COLO829 (cell line): Measurements from ENCODE around the gene MYRF.

Experiments
- DNase-seq: peaks from one replicate; pipeline ENCODE4 v3.0.0; 2012; ENCODE audit warnings: low spot score

The MYRF gene

GRCh38 chr11:61776561-61777075, 24.2 kb downstream of the MYRF start:
- peak; percentile 85 for DNase-seq

- DNase-seq = peak; percentile 42
These were observed 25.0 kb downstream of the MYRF start for GRCh38 chr11:61777234-61778090.

- no peak for DNase-seq
These were observed 26.0 kb downstream of the MYRF start for GRCh38 chr11:61778357-61778886.

GRCh38 chr11:61778920-61779650, 26.6 kb downstream of the MYRF start:
- DNase-seq = no peak

- DNase-seq = no peak
These were observed 27.5 kb downstream of the MYRF start for GRCh38 chr11:61779666-61780525.

- DNase-seq = no peak
These were observed 28.2 kb downstream of the MYRF start for GRCh38 chr11:61780581-61781162.

- no peak for DNase-seq
These were observed 29.1 kb downstream of the MYRF start for GRCh38 chr11:61781585-61781984.

- no peak for DNase-seq
These were observed 29.9 kb downstream of the MYRF start for GRCh38 chr11:61782299-61782698.

GRCh38 chr11:61782841-61783240, 30.4 kb downstream of the MYRF start:
- no peak for DNase-seq

- no peak for DNase-seq
These were observed 31.5 kb downstream of the MYRF start for GRCh38 chr11:61783717-61784505.

- no peak for DNase-seq
These were observed 32.0 kb downstream of the MYRF start for GRCh38 chr11:61784506-61784805.

GRCh38 chr11:61785837-61786402, 33.5 kb downstream of the MYRF start:
- DNase-seq = no peak

GRCh38 chr11:61787928-61788491, 35.6 kb downstream of the MYRF start:
- peak; percentile 50 for DNase-seq

GRCh38 chr11:61791737-61792309, 39.4 kb downstream of the MYRF start:
- DNase-seq = peak; percentile 94

- DNase-seq = peak; percentile 89
These were observed 40.1 kb downstream of the MYRF start, which contains the start of the genes FEN1 and TMEM258 for GRCh38 chr11:61792310-61793082. Gene FEN1 (plus strand): TSS chr11:61792911. CDS start chr11:61795362, 2,451 bp downstream. Gene TMEM258 (minus strand): TSS chr11:61792599. CDS start chr11:61792558, 41 bp downstream.

- DNase-seq = no peak
These were observed 40.8 kb downstream of the MYRF start for GRCh38 chr11:61793083-61793828.

GRCh38 chr11:61793829-61794204, 41.4 kb downstream of the MYRF start:
- DNase-seq = no peak

- DNase-seq = no peak
These were observed 42.1 kb downstream of the MYRF start for GRCh38 chr11:61794579-61794978.
